Right atrium auricular region (tissue), 2 donors: ENCODE measurements around the gene R3HDM2. TPM values are rescaled to one million over a fixed set of nuclear protein-coding genes. Genes with fewer than 3 reads are reported as not detected.
"Not testable (repeated sequence)": the region's sequence is repeated elsewhere in the genome, so short reads cannot be mapped to it uniquely, and the experiment has no call there.

ENCODE experiments used
- DNase-seq: peaks from one replicate; pipeline ENCODE4 v3.0.0-alpha.2; 2019; ENCODE audit warnings: low spot score
- H3K27ac ChIP-seq, 2 donors: fragments of 200-600 bp; sonication (generic); 1 replicate in 1 of 2; 2 replicates in 1 of 2; pipeline ENCODE4 v1.5.1; 2016 to 2019
- H3K27me3 ChIP-seq, 2 donors: fragments of 200-600 bp; sonication (generic); one replicate each; pipeline versions ENCODE4 v1.5.1 to v1.6.0; 2017 to 2019
- H3K36me3 ChIP-seq: fragments of 200-600 bp; sonication (generic); one replicate; pipeline ENCODE4 v1.5.1; 2016
- H3K4me1 ChIP-seq, 2 donors: fragments of 200-600 bp; sonication (generic); one replicate each; pipeline versions ENCODE4 v1.5.1 to v1.6.0; 2017 to 2019
- H3K4me3 ChIP-seq, 2 donors: fragments of 200-600 bp; sonication (generic); 1 replicate in 1 of 2; 2 replicates in 1 of 2; pipeline ENCODE4 v1.5.1; 2017 to 2019; ENCODE audit warnings: mild to moderate bottlenecking in 1 of 2, moderate library complexity in 1 of 2
- H3K9me3 ChIP-seq, 2 donors: fragments of 200-600 bp; sonication (generic); one replicate each; pipeline ENCODE4 v1.5.1; 2019
- CTCF ChIP-seq, 2 donors: fragments of 200-600 bp; sonication (generic); IDR thresholded peaks; one replicate each; pipeline ENCODE4 v1.5.1; 2019; ENCODE audit warnings: antibody characterized with exemption in 2 of 2
- total RNA-seq, 2 donors: library from RNA; depleted of rRNA; stranded (reverse); fragments of >200 nt; gene quantifications; one replicate each; pipeline ENCODE4 v1.1.0, GENCODE V29; 2016

Gene R3HDM2
- total RNA-seq, 2 donors from 2014 or later, result 31.7 to 47.8 TPM

GRCh38 chr12:57341275-57341990, 89.4 kb downstream of the R3HDM2 start:
- H3K4me3 ChIP-seq, result no peak overlapping the region
- no peak for TF ChIP-seq CTCF (IDR thresholded peaks at IDR 0.05)
- peaks cover 0 to 24% of the 10 kb centered on the region in 2 donors for H3K4me1 ChIP-seq
- DNase-seq, result no peak
- no peaks in the 10 kb centered on the region for H3K27me3 ChIP-seq
- H3K36me3 ChIP-seq, result no peaks in the 10 kb centered on the region
- no peaks in the 10 kb centered on the region for H3K9me3 ChIP-seq
- no peak overlapping the region for H3K27ac ChIP-seq

- Histone ChIP-seq H3K4me3 (no peak overlapping the region), H3K27me3 (no peaks in the 10 kb centered on the region), H3K4me1 (peaks cover 0 to 24% of the 10 kb centered on the region in 2 donors), H3K27ac (peak overlapping the region in 1 of 2 donors; percentile 0), H3K36me3 (no peaks in the 10 kb centered on the region), H3K9me3 (no peaks in the 10 kb centered on the region)
- no peak for TF ChIP-seq CTCF (IDR thresholded peaks at IDR 0.05)
- DNase-seq, result peak; percentile 76
These were observed 90.7 kb downstream of the R3HDM2 start for GRCh38 chr12:57340104-57340503.

- not testable (repeated sequence) for H3K27ac ChIP-seq, H3K4me3 ChIP-seq, H3K36me3 ChIP-seq, H3K27me3 ChIP-seq, H3K9me3 ChIP-seq, DNase-seq
- H3K4me1 ChIP-seq, result peaks cover 0 to 13% of the 10 kb centered on the region in 2 donors
These were observed 94.5 kb downstream of the R3HDM2 start for GRCh38 chr12:57336299-57336698.

GRCh38 chr12:57334219-57334618, 96.6 kb downstream of the R3HDM2 start:
- no peaks in the 10 kb centered on the region for H3K9me3 ChIP-seq

GRCh38 chr12:57332646-57333312, 98.1 kb downstream of the R3HDM2 start:
- Histone ChIP-seq H3K27me3 (no peaks in the 10 kb centered on the region), H3K4me3 (no peak overlapping the region), H3K9me3 (no peaks in the 10 kb centered on the region), H3K4me1 (no peaks in the 10 kb centered on the region), H3K36me3 (no peaks in the 10 kb centered on the region), H3K27ac (no peak overlapping the region)
- DNase-seq, result no peak
- no peak for TF ChIP-seq CTCF (IDR thresholded peaks at IDR 0.05)

More at GRCh38 chr12:57334219-57334618, 96.6 kb downstream of the R3HDM2 start:
- Histone ChIP-seq H3K36me3 (no peaks in the 10 kb centered on the region), H3K27me3 (no peaks in the 10 kb centered on the region), H3K4me1 (no peaks in the 10 kb centered on the region), H3K27ac (no peak overlapping the region), H3K4me3 (no peak overlapping the region)
- DNase-seq, result no peak
- TF ChIP-seq CTCF (IDR thresholded peaks at IDR 0.05), result no peak

GRCh38 chr12:57330992-57331391, 99.9 kb downstream of the R3HDM2 start:
- TF ChIP-seq CTCF (IDR thresholded peaks at IDR 0.05), result no peak
- Histone ChIP-seq H3K4me3 (no peak overlapping the region), H3K9me3 (no peaks in the 10 kb centered on the region), H3K27me3 (no peaks in the 10 kb centered on the region), H3K27ac (no peak overlapping the region), H3K4me1 (no peaks in the 10 kb centered on the region), H3K36me3 (no peaks in the 10 kb centered on the region)
- DNase-seq, result no peak
